HEK293 (cell line): ENCODE measurements around the gene CAPN10.

ENCODE experiments used
- CTCF ChIA-PET: fragments of 350-600 bp; formaldehyde crosslinking; extraction: SDS; loops from one replicate; lab custom pipeline; 2021; ENCODE audit warnings: antibody characterized with exemption; lab: Yijun Ruan, JAX
- POLR2A ChIA-PET: fragments of 300-600 bp; formaldehyde crosslinking; extraction: SDS; loops from one replicate; lab custom pipeline; 2020; ENCODE audit warnings: antibody characterized with exemption, inconsistent platforms; lab: Yijun Ruan, JAX
- H3K27ac ChIP-seq: fragments of 200-500 bp; sonication (Bioruptor generic); 2 replicates; pipeline ENCODE4 v1.5.1; 2014; ENCODE audit warnings: low read depth, low read length, control low read depth, inconsistent platforms; ENCODE audit errors: extremely low read depth
- H3K36me3 ChIP-seq, 2 experiments: fragments of 200-500 bp in 1 of 2; sonication (Bioruptor generic) in 1 of 2; 1 replicate in 1 of 2; 2 replicates in 1 of 2; pipeline ENCODE4 v1.5.1; 2014 to 2017; ENCODE audit warnings: inconsistent platforms in 2 of 2, low read length in 2 of 2; ENCODE audit not compliant: control insufficient read depth in 2 of 2, insufficient read depth in 1 of 2
- H3K4me1 ChIP-seq: fragments of 200-500 bp; sonication (Bioruptor generic); 2 replicates; pipeline ENCODE4 v1.5.1; 2014; ENCODE audit warnings: mild to moderate bottlenecking, low read length, inconsistent platforms; ENCODE audit not compliant: control insufficient read depth, insufficient read depth
- H3K4me3 ChIP-seq: 2 replicates; pipeline ENCODE4 v1.5.1; 2011; ENCODE audit warnings: low read depth, mild to moderate bottlenecking, control low read depth, low read length, moderate library complexity
- H3K9me3 ChIP-seq: fragments of 200-500 bp; sonication (Bioruptor generic); 2 replicates; pipeline ENCODE4 v1.5.1; 2014; ENCODE audit warnings: low read depth, low read length, inconsistent platforms; ENCODE audit not compliant: control insufficient read depth, insufficient read depth
- ELK4 ChIP-seq: IDR thresholded peaks from 2 replicates; pipeline ENCODE4 v1.6.1; 2011; ENCODE audit warnings: mild to moderate bottlenecking, low read depth, low read length, borderline replicate concordance
- HOXC10 ChIP-seq: sonication (generic); formaldehyde crosslinking; IDR thresholded peaks from 2 replicates; pipeline ENCODE4 v1.8.1; 2023; ENCODE audit warnings: mild to moderate bottlenecking, missing genetic modification reagents
- KLF1 ChIP-seq: fragments of 450-650 bp; formaldehyde crosslinking; IDR thresholded peaks from 2 replicates; pipeline ENCODE4 v1.5.1; 2016; ENCODE audit warnings: missing biosample characterization, missing genetic modification characterization
- PATZ1 ChIP-seq: fragments of 450-650 bp; formaldehyde crosslinking; IDR thresholded peaks from 2 replicates; pipeline ENCODE4 v1.5.1; 2016; ENCODE audit warnings: missing biosample characterization, missing genetic modification characterization
- WT1 ChIP-seq: fragments of 450-650 bp; formaldehyde crosslinking; IDR thresholded peaks from 2 replicates; pipeline ENCODE4 v1.5.1; 2016; ENCODE audit warnings: missing biosample characterization, missing genetic modification characterization
- ZNF132 ChIP-seq: fragments of 450-650 bp; formaldehyde crosslinking; IDR thresholded peaks from 2 replicates; pipeline ENCODE4 v1.5.1; 2017; ENCODE audit warnings: missing biosample characterization, missing genetic modification characterization, borderline replicate concordance
- ZNF133 ChIP-seq: fragments of 450-650 bp; formaldehyde crosslinking; IDR thresholded peaks from 2 replicates; pipeline ENCODE4 v1.5.1; 2016; ENCODE audit warnings: missing biosample characterization, missing genetic modification characterization
- ZNF18 ChIP-seq: fragments of 450-650 bp; formaldehyde crosslinking; IDR thresholded peaks from 2 replicates; pipeline ENCODE4 v1.5.1; 2016; ENCODE audit warnings: missing biosample characterization, missing genetic modification characterization
- ZNF184 ChIP-seq: fragments of 450-650 bp; IDR thresholded peaks from 2 replicates; pipeline ENCODE4 v1.5.1; 2018; ENCODE audit warnings: missing biosample characterization, mild to moderate bottlenecking, missing genetic modification characterization
- ZNF280C ChIP-seq: fragments of 450-650 bp; formaldehyde crosslinking; IDR thresholded peaks from 2 replicates; pipeline ENCODE4 v1.5.1; 2016; ENCODE audit warnings: missing biosample characterization, missing genetic modification characterization
- ZNF473 ChIP-seq: fragments of 450-650 bp; formaldehyde crosslinking; IDR thresholded peaks from 2 replicates; pipeline ENCODE4 v1.5.1; 2017; ENCODE audit warnings: missing biosample characterization, missing genetic modification characterization
- ZNF585B ChIP-seq: fragments of 450-650 bp; formaldehyde crosslinking; IDR thresholded peaks from 2 replicates; pipeline ENCODE4 v1.5.1; 2016; ENCODE audit warnings: missing biosample characterization, missing genetic modification characterization
- ZNF639 ChIP-seq: fragments of 450-650 bp; formaldehyde crosslinking; IDR thresholded peaks from 2 replicates; pipeline ENCODE4 v1.5.1; 2016; ENCODE audit warnings: missing biosample characterization, missing genetic modification characterization
- ZNF830 ChIP-seq: fragments of 450-650 bp; IDR thresholded peaks from 2 replicates; pipeline ENCODE4 v1.5.0; 2018; ENCODE audit warnings: missing biosample characterization, missing genetic modification characterization, low read depth, mild to moderate bottlenecking, moderate library complexity
- ZNF843 ChIP-seq: fragments of 450-650 bp; formaldehyde crosslinking; IDR thresholded peaks from 2 replicates; pipeline ENCODE4 v1.5.1; 2016; ENCODE audit warnings: missing biosample characterization, missing genetic modification characterization
- ZXDB ChIP-seq: fragments of 450-650 bp; formaldehyde crosslinking; IDR thresholded peaks from 2 replicates; pipeline ENCODE4 v1.5.1; 2016; ENCODE audit warnings: missing biosample characterization, missing genetic modification characterization

The CAPN10 gene

GRCh38 chr2:240559286-240559685 lies 27.2 kb upstream of the CAPN10 start:
- no peak overlapping the region for H3K4me3 ChIP-seq

More at GRCh38 chr2:240559286-240559685, 27.2 kb upstream of the CAPN10 start:
- Histone ChIP-seq H3K27ac (no peak overlapping the region), H3K9me3 (no peaks in the 10 kb centered on the region), H3K36me3 (peaks cover 0 to 33% of the 10 kb centered on the region in 2 experiments; a peak in 1 of 3 replicates)
- POLR2A ChIA-PET = no interaction called here
- CTCF ChIA-PET = interaction anchor here (0.9 kb wide), 1 partner anchor 45 kb away, joined by 4 read pairs; no protein-coding TSS in a partner anchor
- no peak for TF ChIP-seq ZNF843 (tag by site-specific recombination)
- no peak for TF ChIP-seq KLF1 (tag by site-specific recombination)
- TF ChIP-seq ZNF473 (tag by site-specific recombination) = no peak
- TF ChIP-seq ZXDB = no peak
- TF ChIP-seq ZNF830 = no peak
- TF ChIP-seq ZNF18 (tag by site-specific recombination) = no peak
- TF ChIP-seq ZNF585B (tag by site-specific recombination) = no peak
- TF ChIP-seq ZNF184 = no peak
- TF ChIP-seq PATZ1 = no peak
- no peak for TF ChIP-seq ELK4
- no peak for TF ChIP-seq HOXC10 (CRISPR knock-in tag)
- no peak for TF ChIP-seq ZNF639
- no peak for TF ChIP-seq WT1 (tag by site-specific recombination)
- TF ChIP-seq ZNF280C (tag by site-specific recombination) = no peak
- no peak for TF ChIP-seq ZNF132 (tag by site-specific recombination)
- TF ChIP-seq ZNF133 (tag by site-specific recombination) = no peak
- TF ChIP-seq, all 188 proteins: peak for 0
- peaks cover 5% of the 10 kb centered on the region for H3K4me1 ChIP-seq
